Hepatocyte (in vitro differentiated cells): Measurements from ENCODE around the gene EVA1A. TPM values are rescaled to one million over a fixed set of nuclear protein-coding genes. Genes with fewer than 3 reads are reported as not detected.
A peak's percentile ranks its signal among the peaks of the same experiment; 100 is the strongest.

ENCODE experiments used
- DNase-seq: peaks from one replicate; pipeline ENCODE4 v3.0.0-alpha.2; 2016; ENCODE audit warnings: low spot score
- H2AFZ ChIP-seq: fragments of 200-600 bp; sonication (generic); 2 replicates; pipeline ENCODE4 v1.6.0; 2016; ENCODE audit warnings: antibody characterized with exemption, mild to moderate bottlenecking
- H3K27ac ChIP-seq: fragments of 200-600 bp; sonication (generic); 2 replicates; pipeline ENCODE4 v1.5.1; 2016; ENCODE audit warnings: mild to moderate bottlenecking
- H3K27me3 ChIP-seq: fragments of 200-600 bp; sonication (generic); 2 replicates; pipeline ENCODE4 v1.6.1; 2016
- H3K36me3 ChIP-seq: fragments of 200-600 bp; sonication (generic); replicated peaks from 2 replicates; pipeline ENCODE4 v1.5.1; 2016; ENCODE audit warnings: low read depth; ENCODE audit not compliant: insufficient read depth
- H3K4me1 ChIP-seq: fragments of 200-600 bp; sonication (generic); 2 replicates; pipeline ENCODE4 v1.5.1; 2016; ENCODE audit warnings: mild to moderate bottlenecking, moderate library complexity; ENCODE audit not compliant: insufficient read depth
- H3K4me2 ChIP-seq: fragments of 200-600 bp; sonication (generic); 2 replicates; pipeline ENCODE4 v1.6.0; 2016
- H3K4me3 ChIP-seq: fragments of 200-600 bp; sonication (generic); 2 replicates; pipeline ENCODE4 v1.5.1; 2016; ENCODE audit warnings: mild to moderate bottlenecking
- H3K79me2 ChIP-seq: fragments of 200-600 bp; sonication (generic); 2 replicates; pipeline ENCODE4 v1.6.0; 2017; ENCODE audit warnings: mild to moderate bottlenecking
- H3K9me2 ChIP-seq: fragments of 200-600 bp; sonication (generic); replicated peaks from 2 replicates; pipeline ENCODE4 v1.6.0; 2017; ENCODE audit warnings: mild to moderate bottlenecking; ENCODE audit not compliant: insufficient read depth
- H3K9me3 ChIP-seq: fragments of 200-600 bp; sonication (generic); 2 replicates; pipeline ENCODE4 v1.5.1; 2016; ENCODE audit warnings: low read depth, mild to moderate bottlenecking
- H4K20me1 ChIP-seq: fragments of 200-600 bp; sonication (generic); 2 replicates; pipeline ENCODE4 v1.6.0; 2016; ENCODE audit warnings: mild to moderate bottlenecking; ENCODE audit not compliant: insufficient read depth, poor library complexity, severe bottlenecking
- EZH2 ChIP-seq: fragments of 200-600 bp; sonication (generic); IDR thresholded peaks from 2 replicates; pipeline ENCODE4 v1.6.1; 2016; ENCODE audit warnings: antibody characterized with exemption, mild to moderate bottlenecking, borderline replicate concordance
- EZH2phosphoT487 ChIP-seq: fragments of 200-600 bp; sonication (generic); IDR thresholded peaks from one replicate; pipeline ENCODE4 v1.6.1; 2018; ENCODE audit warnings: antibody characterized with exemption, mild to moderate bottlenecking, low read depth, moderate library complexity; ENCODE audit not compliant: unreplicated experiment, severe bottlenecking
- WGBS: methylation state at CpG from one replicate; pipeline ENCODE4 v1.1.6; 2016; ENCODE audit warnings: low lambda C conversion rate; ENCODE audit errors: missing lambda C conversion rate; 5-methylcytosine and 5-hydroxymethylcytosine counted together
- polyA plus RNA-seq: library from polyadenylated mRNA; unstranded; fragments of >200 nt; fragmentation: Nextera tagmentation; extraction: Ambion mirVana; gene quantifications from 2 replicates; pipeline ENCODE4 v1.2.1, GENCODE V29; 2016
- total RNA-seq: library from RNA; depleted of rRNA; stranded (reverse); fragments of >200 nt; gene quantifications from 2 replicates; pipeline ENCODE4 v1.2.3, GENCODE V29; 2014
- TF ChIP-seq, protein P1 (sequence below): fragments of 200-600 bp; sonication (generic); IDR thresholded peaks from 2 replicates; pipeline ENCODE4 v1.5.1; 2016; ENCODE audit warnings: antibody characterized with exemption, mild to moderate bottlenecking; ENCODE audit not compliant: poor library complexity

The EVA1A gene
- total and polyA plus RNA-seq, 2 experiments from 2014 or later: 15.3 to 30.8 TPM

DNA sequence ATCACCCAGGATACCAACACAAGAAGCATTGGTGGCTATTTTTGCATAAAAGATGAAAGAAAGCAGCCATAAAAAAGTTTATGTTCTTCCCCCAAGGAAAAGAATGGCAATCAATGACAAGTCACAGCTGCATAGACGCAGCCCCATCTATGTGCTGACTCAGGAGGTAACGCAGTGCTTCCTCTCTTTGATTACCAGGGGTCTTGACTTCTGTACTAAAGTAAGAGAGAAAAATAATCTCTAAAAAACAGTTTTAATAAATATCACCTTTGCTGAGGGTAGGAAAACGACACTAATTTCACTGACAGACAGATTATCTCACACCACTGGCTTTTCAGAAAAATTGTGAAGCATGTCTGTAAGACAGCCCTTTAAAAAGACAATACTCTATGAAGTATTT, 33.9 kb upstream of the EVA1A start:
- no peak overlapping the region for H2AFZ ChIP-seq
- WGBS: 72% methylated on average over 3 of the region's 3 CpGs

DNA sequence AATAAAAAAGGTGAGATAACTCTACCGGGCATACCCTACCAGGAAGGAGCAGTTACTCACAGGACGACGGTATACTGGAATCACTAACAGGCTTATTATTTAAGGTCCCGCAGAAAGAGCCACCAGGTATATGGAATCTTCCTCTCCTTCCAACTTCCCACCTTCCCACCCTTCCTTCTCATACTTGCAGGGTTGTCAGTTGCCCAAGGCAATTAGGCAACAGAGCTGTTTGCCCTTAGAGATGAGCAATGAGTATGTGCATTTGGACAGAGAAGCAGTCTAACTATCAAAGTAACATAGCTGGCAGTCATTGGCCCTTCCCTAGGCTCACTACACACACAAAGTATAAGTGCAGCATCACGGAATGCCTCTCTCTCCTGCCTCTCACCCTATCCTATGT, 32.1 kb upstream of the EVA1A start:
- no peak for DNase-seq
- TF ChIP-seq EZH2 (no peak), EZH2phosphoT487 (no peak)
- TF ChIP-seq, protein P1, sequence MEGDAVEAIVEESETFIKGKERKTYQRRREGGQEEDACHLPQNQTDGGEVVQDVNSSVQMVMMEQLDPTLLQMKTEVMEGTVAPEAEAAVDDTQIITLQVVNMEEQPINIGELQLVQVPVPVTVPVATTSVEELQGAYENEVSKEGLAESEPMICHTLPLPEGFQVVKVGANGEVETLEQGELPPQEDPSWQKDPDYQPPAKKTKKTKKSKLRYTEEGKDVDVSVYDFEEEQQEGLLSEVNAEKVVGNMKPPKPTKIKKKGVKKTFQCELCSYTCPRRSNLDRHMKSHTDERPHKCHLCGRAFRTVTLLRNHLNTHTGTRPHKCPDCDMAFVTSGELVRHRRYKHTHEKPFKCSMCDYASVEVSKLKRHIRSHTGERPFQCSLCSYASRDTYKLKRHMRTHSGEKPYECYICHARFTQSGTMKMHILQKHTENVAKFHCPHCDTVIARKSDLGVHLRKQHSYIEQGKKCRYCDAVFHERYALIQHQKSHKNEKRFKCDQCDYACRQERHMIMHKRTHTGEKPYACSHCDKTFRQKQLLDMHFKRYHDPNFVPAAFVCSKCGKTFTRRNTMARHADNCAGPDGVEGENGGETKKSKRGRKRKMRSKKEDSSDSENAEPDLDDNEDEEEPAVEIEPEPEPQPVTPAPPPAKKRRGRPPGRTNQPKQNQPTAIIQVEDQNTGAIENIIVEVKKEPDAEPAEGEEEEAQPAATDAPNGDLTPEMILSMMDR: no peak
- Histone ChIP-seq H3K27me3 (no peaks in the 10 kb centered on the region), H3K36me3 (no peaks in the 10 kb centered on the region), H3K79me2 (no peaks in the 10 kb centered on the region), H3K27ac (no peak overlapping the region), H4K20me1 (no peaks in the 10 kb centered on the region), H3K4me3 (no peak overlapping the region), H3K9me2 (no peaks in the 10 kb centered on the region), H3K4me1 (peaks cover 8% of the 10 kb centered on the region), H2AFZ (no peak overlapping the region), H3K4me2 (no peak overlapping the region), H3K9me3 (no peaks in the 10 kb centered on the region)
- WGBS: 92% methylated on average over 5 of the region's 5 CpGs

More for the DNA sequence above, 33.9 kb upstream of the EVA1A start:
- Histone ChIP-seq H3K9me3 (no peaks in the 10 kb centered on the region), H3K36me3 (no peaks in the 10 kb centered on the region), H3K4me2 (no peak overlapping the region), H4K20me1 (no peaks in the 10 kb centered on the region), H3K4me1 (peaks cover 1% of the 10 kb centered on the region), H3K4me3 (no peak overlapping the region), H3K27ac (no peak overlapping the region), H3K9me2 (no peaks in the 10 kb centered on the region), H3K79me2 (no peaks in the 10 kb centered on the region), H3K27me3 (no peaks in the 10 kb centered on the region)
- DNase-seq: no peak
- no peak for TF ChIP-seq EZH2phosphoT487
- TF ChIP-seq, protein P1: no peak
- no peak for TF ChIP-seq EZH2

DNA sequence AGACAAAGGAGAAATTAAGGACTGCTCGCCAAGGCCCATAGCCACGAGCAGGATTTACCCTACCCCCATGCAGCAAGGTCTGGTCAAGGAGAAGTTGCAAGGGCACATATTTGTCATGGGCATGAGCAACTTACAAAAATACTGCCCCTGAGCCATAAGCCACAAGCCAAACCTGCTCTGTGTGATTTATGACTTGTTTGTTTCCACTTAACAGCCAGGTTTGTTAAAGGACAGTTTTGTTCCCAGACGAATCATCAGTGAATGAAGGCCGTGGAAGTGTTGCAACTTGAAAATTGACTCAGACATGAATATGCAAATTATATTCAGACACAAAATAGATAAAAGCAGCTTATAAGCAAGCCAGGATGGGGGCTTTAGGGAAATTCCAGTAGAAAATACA, 31.3 kb upstream of the EVA1A start:
- Histone ChIP-seq H3K9me2 (no peaks in the 10 kb centered on the region), H2AFZ (no peak overlapping the region), H3K4me3 (no peak overlapping the region), H3K4me1 (peaks cover 8% of the 10 kb centered on the region), H3K36me3 (no peaks in the 10 kb centered on the region), H3K79me2 (no peaks in the 10 kb centered on the region), H3K4me2 (no peak overlapping the region), H3K9me3 (no peaks in the 10 kb centered on the region), H3K27me3 (no peaks in the 10 kb centered on the region), H4K20me1 (no peaks in the 10 kb centered on the region), H3K27ac (no peak overlapping the region)
- WGBS: 47% methylated on average over 4 of the region's 4 CpGs
- TF ChIP-seq EZH2 (no peak), EZH2phosphoT487 (no peak)
- TF ChIP-seq, protein P1: no peak
- peak; percentile 50 for DNase-seq
